Measurements from ENCODE around the gene MIEF2.
"Not testable (repeated sequence)": the region's sequence is repeated elsewhere in the genome, so short reads cannot be mapped to it uniquely, and the experiment has no call there.

The MIEF2 gene

GRCh38 chr17:18280249-18280648 is 19.8 kb downstream of the MIEF2 start:
- no peak for DNase-seq (ENCODE audit: extremely low read depth, low read depth)
- TF ChIP-seq CTCF (IDR thresholded peaks at IDR 0.05; ENCODE audit: low read depth, low read length) = no peak

GRCh38 chr17:18280766-18281371 is 20.4 kb downstream of the MIEF2 start:
- DNase-seq (ENCODE audit: extremely low read depth, low read depth) = no peak
- no peak for TF ChIP-seq CTCF (IDR thresholded peaks at IDR 0.05; ENCODE audit: low read depth, low read length)

GRCh38 chr17:18281788-18282187 is 21.3 kb downstream of the MIEF2 start:
- DNase-seq (ENCODE audit: extremely low read depth, low read depth) = no peak
- TF ChIP-seq CTCF (IDR thresholded peaks at IDR 0.05; ENCODE audit: low read depth, low read length) = no peak

- DNase-seq (ENCODE audit: extremely low read depth, low read depth) = no peak
- TF ChIP-seq CTCF (IDR thresholded peaks at IDR 0.05; ENCODE audit: low read depth, low read length) = no peak
Measured at GRCh38 chr17:18285296-18285695, 24.8 kb downstream of the MIEF2 start.

GRCh38 chr17:18291718-18292540 is 31.5 kb downstream of the MIEF2 start:
- DNase-seq (ENCODE audit: extremely low read depth, low read depth) = no peak
- no peak for TF ChIP-seq CTCF (IDR thresholded peaks at IDR 0.05; ENCODE audit: low read depth, low read length)

- not testable (repeated sequence) for DNase-seq (ENCODE audit: extremely low read depth, low read depth)
Measured at GRCh38 chr17:18298061-18298460, 37.6 kb downstream of the MIEF2 start.

GRCh38 chr17:18300725-18301480 is 40.4 kb downstream of the MIEF2 start:
- DNase-seq (ENCODE audit: extremely low read depth, low read depth) = no peak

GRCh38 chr17:18303206-18303605 is 42.7 kb downstream of the MIEF2 start:
- DNase-seq (ENCODE audit: extremely low read depth, low read depth) = not testable (repeated sequence)

More at GRCh38 chr17:18300725-18301480, 40.4 kb downstream of the MIEF2 start:
- no peak for TF ChIP-seq CTCF (IDR thresholded peaks at IDR 0.05; ENCODE audit: low read depth, low read length)
